Gastrocnemius medialis (tissue), 4 donors: Measurements from ENCODE around the gene FPR3. TPM values are rescaled to one million over a fixed set of nuclear protein-coding genes. Genes with fewer than 3 reads are reported as not detected.

ENCODE experiments used
- ATAC-seq, 2 donors: fragments of 150-250 bp; one replicate each; pipeline ENCODE4 v1.9.1; 2016
- DNase-seq, 2 donors: peaks; one replicate each; pipeline ENCODE4 v3.0.0-alpha.2; 2019
- H3K27ac ChIP-seq, 4 donors: fragments of 200-600 bp; sonication (generic); 1 replicate in 1 of 4; 2 replicates in 3 of 4; pipeline ENCODE4 v1.5.1; 2016 to 2018; ENCODE audit warnings: mild to moderate bottlenecking in 2 of 4, moderate library complexity in 1 of 4
- H3K27me3 ChIP-seq, 3 donors: fragments of 200-600 bp; sonication (generic) in 2 of 3; 1 replicate in 1 of 3; 2 replicates in 2 of 3; pipeline versions ENCODE4 v1.5.1 to v1.6.0; 2016 to 2019; ENCODE audit warnings: mild to moderate bottlenecking in 1 of 3, moderate library complexity in 1 of 3
- H3K36me3 ChIP-seq, 2 donors: fragments of 200-600 bp; sonication (generic) in 1 of 2; one replicate each; pipeline ENCODE4 v1.5.1; 2017 to 2018
- H3K4me1 ChIP-seq, 2 donors: fragments of 200-600 bp; sonication (generic) in 1 of 2; one replicate each; pipeline ENCODE4 v1.5.1; 2016 to 2017; ENCODE audit warnings: mild to moderate bottlenecking in 2 of 2
- H3K4me3 ChIP-seq, 4 donors: fragments of 200-600 bp; sonication (generic) in 3 of 4; 1 replicate in 1 of 4; 2 replicates in 3 of 4; pipeline ENCODE4 v1.5.1; 2016 to 2019; ENCODE audit warnings: mild to moderate bottlenecking in 2 of 4
- H3K9me3 ChIP-seq, 3 donors: fragments of 200-600 bp; sonication (generic) in 2 of 3; 1 replicate in 1 of 3; 2 replicates in 2 of 3; pipeline ENCODE4 v1.5.1; 2016 to 2019
- POLR2A ChIP-seq, 2 donors: fragments of 450-650 bp; IDR thresholded peaks; one replicate each; pipeline ENCODE4 v1.6.1; 2017; ENCODE audit warnings: antibody characterized with exemption in 2 of 2, mild to moderate bottlenecking in 2 of 2, moderate library complexity in 2 of 2
- in situ Hi-C, 4 donors: fragments of 200-750 bp; cut with MboI; loops; one replicate each; pipeline versions ENCODE4 v1.15.0 to v1.8.0; 2017; ENCODE audit warnings: low sequenced_read_pairs in 4 of 4
- intact Hi-C: fragments of 100-400 bp; cut with DNase I; formaldehyde crosslinking; loops from one replicate; pipeline ENCODE4 v1.15.1; 2023; ENCODE audit warnings: low total_unique reads
- total RNA-seq, 4 donors: library from RNA; depleted of rRNA; stranded (reverse); fragments of >200 nt; gene quantifications; one replicate each; pipeline versions ENCODE4 v1.1.0 to v1.2.3, GENCODE V29; 2016
- TF ChIP-seq, protein P1 (sequence below), 5 experiments: fragments of 450-650 bp in 3 of 5; fragments of 200-600 bp in 2 of 5; sonication (generic) in 2 of 5; IDR thresholded peaks in 4 of 5; conservative IDR thresholded peaks in 1 of 5; 1 replicate in 4 of 5; 2 replicates in 1 of 5; pipeline ENCODE4 v1.5.1; 2016 to 2019; ENCODE audit warnings: antibody characterized with exemption in 5 of 5, mild to moderate bottlenecking in 3 of 5, moderate library complexity in 3 of 5

FPR3 gene
- total RNA-seq, 4 donors from 2014 or later, result 0.66 to 2.2 (median 1.4) TPM

DNA sequence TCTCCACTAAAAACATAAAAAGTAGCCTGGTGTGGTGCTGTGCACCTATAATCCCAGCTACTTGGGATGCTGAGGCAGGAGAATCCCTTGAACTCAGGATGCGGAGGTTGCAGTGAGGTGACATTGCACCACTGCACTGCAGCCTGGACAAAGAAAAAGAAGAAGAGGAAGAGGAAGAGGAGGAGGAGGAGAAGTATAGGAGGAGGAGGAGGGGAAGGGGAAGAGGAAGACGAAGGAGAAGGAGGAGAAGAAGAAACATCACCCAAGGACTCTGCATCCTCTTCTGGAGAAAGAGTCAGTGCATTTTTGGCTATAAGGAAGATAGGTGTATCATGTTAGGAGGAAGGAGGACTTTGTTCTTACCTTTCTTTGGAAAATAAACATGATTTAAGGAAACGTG, 13.0 kb upstream of the FPR3 start:
- Histone ChIP-seq H3K4me3 (no peak overlapping the region), H3K4me1 (no peaks in the 10 kb centered on the region), H3K36me3 (no peaks in the 10 kb centered on the region), H3K27ac (no peak overlapping the region), H3K9me3 (no peaks in the 10 kb centered on the region), H3K27me3 (no peaks in the 10 kb centered on the region)
- ATAC-seq (no peak), DNase-seq (no peak)
- in situ Hi-C loops, result no loop called here
- intact Hi-C loops, result no loop called here
- TF ChIP-seq POLR2A (IDR thresholded peaks at IDR 0.05), result no peak
- TF ChIP-seq, protein P1, sequence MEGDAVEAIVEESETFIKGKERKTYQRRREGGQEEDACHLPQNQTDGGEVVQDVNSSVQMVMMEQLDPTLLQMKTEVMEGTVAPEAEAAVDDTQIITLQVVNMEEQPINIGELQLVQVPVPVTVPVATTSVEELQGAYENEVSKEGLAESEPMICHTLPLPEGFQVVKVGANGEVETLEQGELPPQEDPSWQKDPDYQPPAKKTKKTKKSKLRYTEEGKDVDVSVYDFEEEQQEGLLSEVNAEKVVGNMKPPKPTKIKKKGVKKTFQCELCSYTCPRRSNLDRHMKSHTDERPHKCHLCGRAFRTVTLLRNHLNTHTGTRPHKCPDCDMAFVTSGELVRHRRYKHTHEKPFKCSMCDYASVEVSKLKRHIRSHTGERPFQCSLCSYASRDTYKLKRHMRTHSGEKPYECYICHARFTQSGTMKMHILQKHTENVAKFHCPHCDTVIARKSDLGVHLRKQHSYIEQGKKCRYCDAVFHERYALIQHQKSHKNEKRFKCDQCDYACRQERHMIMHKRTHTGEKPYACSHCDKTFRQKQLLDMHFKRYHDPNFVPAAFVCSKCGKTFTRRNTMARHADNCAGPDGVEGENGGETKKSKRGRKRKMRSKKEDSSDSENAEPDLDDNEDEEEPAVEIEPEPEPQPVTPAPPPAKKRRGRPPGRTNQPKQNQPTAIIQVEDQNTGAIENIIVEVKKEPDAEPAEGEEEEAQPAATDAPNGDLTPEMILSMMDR (IDR thresholded peaks at IDR 0.05 in 4 of 5, conservative IDR thresholded peaks at IDR 0.05 in 1 of 5), result no peak

DNA sequence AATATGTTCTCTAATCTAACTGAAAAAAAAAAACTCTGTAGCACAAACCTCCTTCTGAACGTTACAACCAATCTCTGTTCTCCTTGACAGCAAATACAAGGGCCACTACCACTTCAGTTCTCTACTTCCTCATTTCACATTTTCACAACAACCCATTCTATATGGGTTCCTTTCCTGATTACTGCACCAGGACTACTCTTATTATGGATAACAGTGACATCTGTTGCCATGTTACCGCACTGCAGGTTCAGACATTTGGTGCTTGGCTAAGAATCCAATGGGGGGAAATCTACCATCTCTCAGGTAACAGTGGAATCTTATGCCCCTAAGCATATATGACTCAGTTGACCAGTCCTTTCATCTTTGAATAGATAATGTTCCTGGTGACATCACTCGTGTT, 11.6 kb upstream of the FPR3 start:
- ATAC-seq, result no peak
- intact Hi-C loops, result no loop called here
- H3K27ac ChIP-seq, result no peak overlapping the region
- no peak for DNase-seq
- in situ Hi-C loops, result no loop called here
- H3K9me3 ChIP-seq, result no peaks in the 10 kb centered on the region
- no peaks in the 10 kb centered on the region for H3K4me1 ChIP-seq
- TF ChIP-seq, protein P1 (IDR thresholded peaks at IDR 0.05 in 4 of 5, conservative IDR thresholded peaks at IDR 0.05 in 1 of 5), result no peak
- no peak for TF ChIP-seq POLR2A (IDR thresholded peaks at IDR 0.05)
- no peaks in the 10 kb centered on the region for H3K27me3 ChIP-seq
- no peaks in the 10 kb centered on the region for H3K36me3 ChIP-seq
- no peak overlapping the region for H3K4me3 ChIP-seq

DNA sequence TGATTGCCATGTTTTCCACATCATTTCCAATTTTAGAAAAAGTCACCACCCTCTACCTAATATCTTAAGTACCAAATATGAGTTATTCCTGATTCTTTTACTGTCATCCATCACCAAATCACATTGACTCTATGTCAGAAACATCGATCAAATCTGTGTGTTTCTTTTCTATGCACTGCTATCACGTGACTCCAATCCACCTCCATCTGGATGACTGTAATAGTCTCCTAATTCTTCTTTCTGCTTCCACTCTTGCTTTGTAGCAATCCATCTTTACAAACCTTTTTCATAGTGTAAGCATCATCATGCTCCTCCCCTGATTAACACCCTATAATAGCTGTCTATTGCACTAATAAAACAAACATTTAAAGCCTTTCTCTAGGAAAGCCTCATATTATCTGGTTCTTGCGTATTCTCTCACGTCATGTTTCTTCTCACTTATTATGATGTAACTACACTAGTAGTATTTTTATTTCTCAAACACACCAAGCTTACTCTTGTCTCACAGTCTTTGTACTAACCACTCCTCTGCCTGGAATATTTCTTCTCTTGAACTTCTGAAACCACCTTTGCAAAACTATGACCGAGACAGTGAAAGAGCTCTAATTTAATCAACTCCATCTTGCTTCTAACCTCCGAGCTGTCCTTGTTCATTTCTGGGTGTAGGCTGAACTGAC, 10.7 kb upstream of the FPR3 start:
- Histone ChIP-seq H3K27ac (no peak overlapping the region), H3K36me3 (no peaks in the 10 kb centered on the region), H3K4me3 (no peak overlapping the region), H3K27me3 (no peaks in the 10 kb centered on the region), H3K9me3 (no peaks in the 10 kb centered on the region), H3K4me1 (no peaks in the 10 kb centered on the region)
- TF ChIP-seq, protein P1 (IDR thresholded peaks at IDR 0.05 in 4 of 5, conservative IDR thresholded peaks at IDR 0.05 in 1 of 5), result no peak
- TF ChIP-seq POLR2A (IDR thresholded peaks at IDR 0.05), result no peak
- ATAC-seq, result no peak
- DNase-seq, result no peak
- intact Hi-C loops (no loop called here), in situ Hi-C loops (no loop called here)

DNA sequence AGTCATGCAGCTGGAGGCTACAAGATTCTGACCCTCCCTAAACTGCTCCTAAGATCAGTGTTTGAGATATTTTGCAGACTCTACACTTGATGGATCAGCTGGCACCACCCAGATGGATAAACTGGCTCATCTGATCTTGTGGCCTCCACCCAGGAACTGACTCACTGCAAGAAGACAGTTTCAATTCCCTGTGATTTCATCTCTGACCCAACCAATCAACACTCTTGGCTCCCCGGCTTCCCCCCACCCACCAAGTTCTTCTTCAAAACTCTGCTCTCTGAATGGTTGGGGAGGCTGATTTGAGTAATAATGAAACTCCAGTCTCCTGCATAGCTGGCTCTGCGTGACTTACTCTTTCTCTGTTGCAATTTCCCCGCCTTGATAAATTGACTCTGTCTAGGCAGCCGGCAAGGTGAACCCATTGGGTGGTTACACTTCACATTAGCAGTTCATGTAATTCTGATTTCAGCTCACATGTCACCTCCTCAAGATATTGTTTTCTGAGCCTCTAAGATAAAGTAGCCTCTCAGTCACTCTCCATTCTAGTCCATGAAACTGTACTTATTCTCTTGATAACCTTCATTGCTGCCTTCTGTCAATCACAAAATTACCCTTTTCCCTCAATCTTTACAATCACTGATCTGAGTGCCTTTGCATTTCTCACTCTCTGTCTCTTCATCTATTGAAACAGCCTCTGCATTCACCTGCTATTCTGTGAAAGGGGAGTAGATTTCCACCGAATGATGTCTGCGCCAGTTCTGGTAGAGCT, 9.9 kb upstream of the FPR3 start:
- Histone ChIP-seq H3K4me3 (no peak overlapping the region), H3K4me1 (no peaks in the 10 kb centered on the region), H3K9me3 (no peaks in the 10 kb centered on the region), H3K27ac (no peak overlapping the region), H3K27me3 (no peaks in the 10 kb centered on the region), H3K36me3 (no peaks in the 10 kb centered on the region)
- ATAC-seq (peak in 1 of 2 donors; percentile 52), DNase-seq (peak; percentile 45 to 60)
- in situ Hi-C loops, result no loop called here
- intact Hi-C loops, result no loop called here
- no peak for TF ChIP-seq POLR2A (IDR thresholded peaks at IDR 0.05)
- TF ChIP-seq, protein P1 (IDR thresholded peaks at IDR 0.05 in 4 of 5, conservative IDR thresholded peaks at IDR 0.05 in 1 of 5), result no peak
